ENCODE measurements around the gene HTRA1.

- TF ChIP-seq CTCF (conservative IDR thresholded peaks at IDR 0.05; ENCODE audit: low read depth, low read length) (no peak), EZH2 (IDR thresholded peaks at IDR 0.05; ENCODE audit: borderline replicate concordance, low read depth, low read length, poor library complexity, severe bottlenecking) (no peak)
Measured at GRCh38 chr10:122514045-122514840, 52.9 kb downstream of the HTRA1 start.
